Osteoblast (primary cell): ENCODE measurements around the gene ZNF529. TPM values are rescaled to one million over a fixed set of nuclear protein-coding genes. Genes with fewer than 3 reads are reported as not detected.

ENCODE experiments used
- DNase-seq: peaks from one replicate; pipeline ENCODE4 v3.0.0; 2011; ENCODE audit warnings: low spot score, mixed read lengths; ENCODE audit not compliant: insufficient read length; ENCODE audit errors: missing footprints
- H2AFZ ChIP-seq: 2 replicates; pipeline ENCODE4 v1.6.0; 2011; ENCODE audit warnings: mild to moderate bottlenecking, low read length
- H3K27ac ChIP-seq: 2 replicates; pipeline ENCODE4 v1.5.1; 2011; ENCODE audit warnings: mild to moderate bottlenecking, low read depth, low read length, moderate library complexity
- H3K27me3 ChIP-seq: 2 replicates; pipeline ENCODE4 v1.6.0; 2012; ENCODE audit warnings: mild to moderate bottlenecking, control low read depth, inconsistent platforms, low read length, moderate library complexity; ENCODE audit not compliant: insufficient read depth
- H3K36me3 ChIP-seq: 2 replicates; pipeline ENCODE4 v1.5.1; 2011; ENCODE audit warnings: mild to moderate bottlenecking, low read length, control low read depth, moderate library complexity; ENCODE audit not compliant: insufficient read depth
- H3K4me1 ChIP-seq: 2 replicates; pipeline ENCODE4 v1.5.1; 2011; ENCODE audit warnings: mild to moderate bottlenecking, low read length, control low read depth, moderate library complexity; ENCODE audit not compliant: insufficient read depth
- H3K4me2 ChIP-seq: 2 replicates; pipeline ENCODE4 v1.6.0; 2011; ENCODE audit warnings: mild to moderate bottlenecking, low read length; ENCODE audit not compliant: insufficient read depth
- H3K4me3 ChIP-seq: fragments of 200-600 bp; sonication (generic); 3 replicates; pipeline ENCODE4 v1.5.1; 2012; ENCODE audit warnings: mild to moderate bottlenecking, low read length, inconsistent platforms; ENCODE audit not compliant: insufficient read depth
- H3K79me2 ChIP-seq: 2 replicates; pipeline ENCODE4 v1.6.0; 2012; ENCODE audit warnings: mild to moderate bottlenecking, low read length, control low read depth, inconsistent platforms; ENCODE audit not compliant: insufficient read depth
- H3K9me3 ChIP-seq: 2 replicates; pipeline ENCODE4 v1.5.1; 2011; ENCODE audit warnings: low read depth, low read length, control low read depth
- H4K20me1 ChIP-seq: 2 replicates; pipeline ENCODE4 v1.6.0; 2012; ENCODE audit warnings: mild to moderate bottlenecking, low read length, control low read depth; ENCODE audit not compliant: insufficient read depth
- total RNA-seq: library from RNA; depleted of rRNA; stranded (reverse); fragments of >200 nt; gene quantifications from 2 replicates; pipeline ENCODE4 v1.2.3, GENCODE V29; 2012
- TF ChIP-seq, protein P1 (sequence below): IDR thresholded peaks from 2 replicates; pipeline ENCODE4 v1.5.1; 2011; ENCODE audit warnings: mild to moderate bottlenecking, low read depth, low read length, moderate library complexity; ENCODE audit errors: extremely low read depth

The ZNF529 gene
- total RNA-seq, 1 donor = 11.9 TPM

DNA sequence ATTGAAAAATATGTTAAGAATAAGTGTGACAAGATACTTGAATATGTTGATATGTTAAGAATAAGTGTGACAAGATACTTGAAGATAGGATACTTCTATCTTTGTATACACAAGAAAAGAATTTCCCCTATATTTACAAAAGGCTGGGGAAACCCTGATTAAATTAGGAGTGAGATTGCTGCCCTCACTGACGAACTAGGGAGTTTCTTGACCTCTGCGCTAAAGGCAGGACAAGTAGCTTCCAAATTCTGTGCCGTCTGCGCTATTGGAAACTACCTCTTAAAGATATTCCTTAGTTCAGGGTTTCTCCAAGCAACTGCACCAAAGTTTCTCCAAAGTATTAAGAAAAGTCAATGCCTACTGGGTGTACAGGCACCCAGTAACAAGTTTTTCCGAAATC is 45.8 kb downstream of the ZNF529 start:
- H3K79me2 ChIP-seq = peaks cover 53% of the 10 kb centered on the region
- H3K36me3 ChIP-seq = peaks cover 20% of the 10 kb centered on the region
- H2AFZ ChIP-seq = peak overlapping the region; percentile 100
- H3K27me3 ChIP-seq = no peaks in the 10 kb centered on the region
- peak overlapping the region; percentile 72 for H3K27ac ChIP-seq
- H3K4me1 ChIP-seq = peaks cover 15% of the 10 kb centered on the region
- no peaks in the 10 kb centered on the region for H3K9me3 ChIP-seq
- TF ChIP-seq, protein P1, sequence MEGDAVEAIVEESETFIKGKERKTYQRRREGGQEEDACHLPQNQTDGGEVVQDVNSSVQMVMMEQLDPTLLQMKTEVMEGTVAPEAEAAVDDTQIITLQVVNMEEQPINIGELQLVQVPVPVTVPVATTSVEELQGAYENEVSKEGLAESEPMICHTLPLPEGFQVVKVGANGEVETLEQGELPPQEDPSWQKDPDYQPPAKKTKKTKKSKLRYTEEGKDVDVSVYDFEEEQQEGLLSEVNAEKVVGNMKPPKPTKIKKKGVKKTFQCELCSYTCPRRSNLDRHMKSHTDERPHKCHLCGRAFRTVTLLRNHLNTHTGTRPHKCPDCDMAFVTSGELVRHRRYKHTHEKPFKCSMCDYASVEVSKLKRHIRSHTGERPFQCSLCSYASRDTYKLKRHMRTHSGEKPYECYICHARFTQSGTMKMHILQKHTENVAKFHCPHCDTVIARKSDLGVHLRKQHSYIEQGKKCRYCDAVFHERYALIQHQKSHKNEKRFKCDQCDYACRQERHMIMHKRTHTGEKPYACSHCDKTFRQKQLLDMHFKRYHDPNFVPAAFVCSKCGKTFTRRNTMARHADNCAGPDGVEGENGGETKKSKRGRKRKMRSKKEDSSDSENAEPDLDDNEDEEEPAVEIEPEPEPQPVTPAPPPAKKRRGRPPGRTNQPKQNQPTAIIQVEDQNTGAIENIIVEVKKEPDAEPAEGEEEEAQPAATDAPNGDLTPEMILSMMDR = no peak
- no peak for DNase-seq
- peak overlapping the region; percentile 90 for H3K4me3 ChIP-seq
- H3K4me2 ChIP-seq = peak overlapping the region; percentile 96
- peaks cover 3% of the 10 kb centered on the region for H4K20me1 ChIP-seq

DNA sequence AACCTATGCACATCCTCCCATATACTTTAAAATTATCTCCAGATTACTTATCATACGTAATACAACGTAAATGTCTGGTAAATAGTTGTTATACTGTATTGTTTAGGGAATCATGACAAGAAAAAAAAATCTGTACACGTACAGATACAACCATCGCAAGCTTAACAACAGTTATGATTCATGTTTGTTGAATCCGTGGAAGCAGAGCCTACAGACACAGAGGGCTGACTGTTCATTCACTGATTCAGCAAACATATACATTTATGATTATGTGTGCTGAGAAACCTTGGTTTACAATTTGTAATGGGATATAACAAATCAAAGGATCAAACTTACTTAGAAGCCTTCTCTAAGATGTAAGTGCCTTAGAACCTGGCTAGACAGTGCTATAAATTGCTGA is 46.5 kb downstream of the ZNF529 start:
- Histone ChIP-seq H3K27me3 (no peaks in the 10 kb centered on the region), H3K27ac (no peak overlapping the region), H3K36me3 (peaks cover 20% of the 10 kb centered on the region), H3K4me3 (no peak overlapping the region), H3K4me2 (peak overlapping the region; percentile 96), H3K9me3 (no peaks in the 10 kb centered on the region), H3K79me2 (peaks cover 56% of the 10 kb centered on the region), H4K20me1 (peaks cover 3% of the 10 kb centered on the region), H3K4me1 (peaks cover 15% of the 10 kb centered on the region), H2AFZ (no peak overlapping the region)
- TF ChIP-seq, protein P1 = no peak
- no peak for DNase-seq

DNA sequence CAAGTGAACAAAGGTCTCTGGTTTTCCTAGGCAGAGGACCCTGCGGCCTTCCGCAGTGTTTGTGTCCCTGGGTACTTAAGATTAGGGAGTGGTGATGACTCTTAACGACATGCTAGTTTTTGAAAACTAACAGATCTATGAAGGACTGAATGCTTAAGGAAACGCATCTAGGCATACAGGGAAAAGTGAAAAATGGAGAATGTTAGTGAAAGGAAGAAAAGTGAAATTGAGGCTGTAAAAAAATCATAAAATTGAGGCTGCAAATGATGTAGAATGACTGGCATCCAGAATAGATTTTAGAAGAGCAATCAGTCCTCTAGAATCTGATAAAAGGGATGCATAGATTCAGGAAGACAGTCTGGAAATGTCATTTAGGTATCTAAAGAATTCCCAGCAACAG is 48.5 kb downstream of the ZNF529 start:
- H3K4me1 ChIP-seq = peaks cover 15% of the 10 kb centered on the region
- DNase-seq = no peak
- TF ChIP-seq, protein P1 = no peak
- H3K36me3 ChIP-seq = peaks cover 24% of the 10 kb centered on the region
- no peaks in the 10 kb centered on the region for H3K9me3 ChIP-seq
- no peak overlapping the region for H3K4me2 ChIP-seq
- H3K27me3 ChIP-seq = no peaks in the 10 kb centered on the region
- H3K79me2 ChIP-seq = peaks cover 63% of the 10 kb centered on the region
- H3K27ac ChIP-seq = no peak overlapping the region
- H3K4me3 ChIP-seq = no peak overlapping the region
- peaks cover 3% of the 10 kb centered on the region for H4K20me1 ChIP-seq
- no peak overlapping the region for H2AFZ ChIP-seq

DNA sequence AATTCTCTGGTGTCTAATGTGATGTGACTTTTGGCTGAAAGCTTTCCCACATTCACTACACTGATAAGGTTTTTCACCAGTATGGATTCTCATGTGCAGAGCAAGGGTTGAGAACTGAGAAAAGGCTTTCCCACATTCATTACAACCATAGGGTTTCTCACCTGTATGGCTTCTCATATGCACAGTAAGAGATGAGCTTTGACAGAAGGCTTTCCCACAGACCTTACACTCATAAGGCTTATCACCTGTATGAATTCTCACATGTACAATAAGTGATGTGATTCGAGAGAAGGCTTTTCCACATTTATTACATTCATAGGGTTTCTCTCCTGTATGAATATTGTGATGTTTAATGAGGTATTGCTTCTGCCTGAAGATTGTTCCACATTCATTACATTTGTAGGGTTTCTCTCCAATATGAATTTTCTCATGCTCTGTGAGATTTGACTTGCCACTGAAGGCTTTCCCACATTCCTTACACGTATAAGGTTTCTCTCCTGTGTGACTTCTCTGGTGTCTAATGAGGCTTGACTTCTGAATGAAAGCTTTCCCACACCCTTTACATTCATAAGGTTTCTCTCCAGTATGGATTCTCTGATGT is 59.0 kb downstream of the ZNF529 start:
- Histone ChIP-seq H3K4me2 (no peak overlapping the region), H3K27me3 (no peaks in the 10 kb centered on the region), H3K4me1 (no peaks in the 10 kb centered on the region), H4K20me1 (no peaks in the 10 kb centered on the region), H3K36me3 (peaks cover 38% of the 10 kb centered on the region), H2AFZ (no peak overlapping the region), H3K27ac (no peak overlapping the region), H3K9me3 (peaks cover 35% of the 10 kb centered on the region), H3K79me2 (peaks cover 2% of the 10 kb centered on the region), H3K4me3 (no peak overlapping the region)
- DNase-seq = no peak
- TF ChIP-seq, protein P1 = no peak
